Fibroblast of lung (primary cell): ENCODE data around the gene SLC12A1.
A peak's percentile ranks its signal among the peaks of the same experiment; 100 is the strongest.

Experiments
- CTCF ChIP-seq, 2 donors: IDR thresholded peaks in 1 of 2; conservative IDR thresholded peaks in 1 of 2; 1 replicate in 1 of 2; 2 replicates in 1 of 2; pipeline ENCODE4 v1.5.1; 2011 to 2012; ENCODE audit warnings: low read length in 2 of 2, control low read depth in 1 of 2, inconsistent platforms in 1 of 2, low read depth in 1 of 2, mild to moderate bottlenecking in 1 of 2
- EZH2 ChIP-seq: IDR thresholded peaks from 2 replicates; pipeline ENCODE4 v1.5.1; 2012; ENCODE audit warnings: low read length, control low read depth, mild to moderate bottlenecking; ENCODE audit errors: missing control alignments

- TF ChIP-seq CTCF (conservative IDR thresholded peaks at IDR 0.05 in 1 of 2, IDR thresholded peaks at IDR 0.05 in 1 of 2; ENCODE audit: low read depth in 1 of 2, low read length in 2 of 2) (peak; percentile 21 to 44), EZH2 (no peak)
Observed at GRCh38 chr15:48281674-48282073, 75.6 kb downstream of the SLC12A1 start.
